Neural progenitor cell (in vitro differentiated cells): ENCODE measurements around the gene PDGFD. TPM values are rescaled to one million over a fixed set of nuclear protein-coding genes. Genes with fewer than 3 reads are reported as not detected.
A peak's percentile ranks its signal among the peaks of the same experiment; 100 is the strongest.

Source experiments
- DNase-seq: peaks from one replicate; pipeline ENCODE4 v3.0.0-alpha.2; 2016; ENCODE audit warnings: low spot score
- H2AFZ ChIP-seq: fragments of 200-600 bp; sonication (generic); replicated peaks from 2 replicates; pipeline ENCODE4 v1.6.1; 2016; ENCODE audit warnings: antibody characterized with exemption
- H3F3A ChIP-seq: fragments of 200-600 bp; sonication (generic); 2 replicates; pipeline ENCODE4 v1.6.1; 2016; ENCODE audit warnings: antibody characterized with exemption, low read depth
- H3K27ac ChIP-seq: fragments of 200-600 bp; sonication (generic); 2 replicates; pipeline ENCODE4 v1.5.1; 2016; ENCODE audit warnings: mild to moderate bottlenecking
- H3K27me3 ChIP-seq: fragments of 200-600 bp; sonication (generic); 2 replicates; pipeline ENCODE4 v1.6.1; 2016; ENCODE audit warnings: mild to moderate bottlenecking, moderate library complexity
- H3K36me3 ChIP-seq: fragments of 200-600 bp; sonication (generic); 2 replicates; pipeline ENCODE4 v1.5.1; 2016
- H3K4me1 ChIP-seq: fragments of 200-600 bp; sonication (generic); 2 replicates; pipeline ENCODE4 v1.6.1; 2016; ENCODE audit warnings: mixed run types
- H3K4me2 ChIP-seq: fragments of 200-600 bp; sonication (generic); 2 replicates; pipeline ENCODE4 v1.6.1; 2016
- H3K4me3 ChIP-seq: fragments of 200-600 bp; sonication (generic); 2 replicates; pipeline ENCODE4 v1.5.1; 2016
- H3K79me2 ChIP-seq: fragments of 200-600 bp; sonication (generic); 2 replicates; pipeline ENCODE4 v1.6.1; 2016; ENCODE audit warnings: low read depth
- H3K9ac ChIP-seq: fragments of 200-600 bp; sonication (generic); 2 replicates; pipeline ENCODE4 v1.6.1; 2016
- H3K9me3 ChIP-seq: fragments of 200-600 bp; sonication (generic); 2 replicates; pipeline ENCODE4 v1.5.1; 2016; ENCODE audit warnings: low read depth
- H4K20me1 ChIP-seq: fragments of 200-600 bp; sonication (generic); 2 replicates; pipeline ENCODE4 v1.6.1; 2016; ENCODE audit warnings: low read depth
- H3K27ac Mint-ChIP-seq: 3 replicates; pipeline ENCODE4 v1.8.0; 2021; ENCODE audit warnings: mixed read lengths
- H3K27me3 Mint-ChIP-seq: 2 replicates; pipeline ENCODE4 v1.8.0; 2022; ENCODE audit warnings: low read depth, mild to moderate bottlenecking, inconsistent platforms, moderate library complexity, mixed read lengths; ENCODE audit not compliant: insufficient read depth
- H3K36me3 Mint-ChIP-seq: 3 replicates; pipeline ENCODE4 v1.8.0; 2021; ENCODE audit warnings: mixed read lengths
- H3K4me1 Mint-ChIP-seq: 3 replicates; pipeline ENCODE4 v1.8.0; 2021; ENCODE audit warnings: mixed read lengths
- H3K4me3 Mint-ChIP-seq: 3 replicates; pipeline ENCODE4 v1.8.0; 2021; ENCODE audit warnings: mild to moderate bottlenecking, moderate library complexity, mixed read lengths
- H3K9me3 Mint-ChIP-seq: 3 replicates; pipeline ENCODE4 v1.8.0; 2020; ENCODE audit warnings: mixed read lengths
- EZH2 ChIP-seq: fragments of 200-600 bp; sonication (generic); IDR thresholded peaks from 2 replicates; pipeline ENCODE4 v1.6.1; 2017; ENCODE audit warnings: antibody characterized with exemption, mild to moderate bottlenecking, moderate library complexity
- EZH2phosphoT487 ChIP-seq: fragments of 200-600 bp; sonication (generic); IDR thresholded peaks from 2 replicates; pipeline ENCODE4 v1.6.1; 2017; ENCODE audit warnings: antibody characterized with exemption
- total RNA-seq: library from RNA; depleted of rRNA; stranded (reverse); fragments of >200 nt; gene quantifications from 2 replicates; pipeline ENCODE4 v1.2.3, GENCODE V29; 2015; ENCODE audit warnings: low replicate concordance
- TF ChIP-seq, protein P1 (sequence below): fragments of 200-600 bp; sonication (generic); IDR thresholded peaks from 2 replicates; pipeline ENCODE4 v1.5.1; 2017; ENCODE audit warnings: antibody characterized with exemption, mild to moderate bottlenecking

PDGFD gene
- total RNA-seq, 1 donor from 2014 or later: 3.7 TPM

- no peaks in the 10 kb centered on the region for H4K20me1 ChIP-seq
- H3K27me3 Mint-ChIP-seq: no peaks in the 10 kb centered on the region
- H3K9ac ChIP-seq: no peak overlapping the region
- H3K36me3 Mint-ChIP-seq: no peaks in the 10 kb centered on the region
- DNase-seq: no peak
- no peaks in the 10 kb centered on the region for H3K79me2 ChIP-seq
- H3K9me3 ChIP-seq: no peaks in the 10 kb centered on the region
- H3K9me3 Mint-ChIP-seq: no peaks in the 10 kb centered on the region
- no peaks in the 10 kb centered on the region for H3F3A ChIP-seq
- H3K4me3 Mint-ChIP-seq: no peak overlapping the region
- no peak overlapping the region for H3K27ac Mint-ChIP-seq
- no peak overlapping the region for H2AFZ ChIP-seq
- TF ChIP-seq EZH2: no peak
- TF ChIP-seq, protein P1, sequence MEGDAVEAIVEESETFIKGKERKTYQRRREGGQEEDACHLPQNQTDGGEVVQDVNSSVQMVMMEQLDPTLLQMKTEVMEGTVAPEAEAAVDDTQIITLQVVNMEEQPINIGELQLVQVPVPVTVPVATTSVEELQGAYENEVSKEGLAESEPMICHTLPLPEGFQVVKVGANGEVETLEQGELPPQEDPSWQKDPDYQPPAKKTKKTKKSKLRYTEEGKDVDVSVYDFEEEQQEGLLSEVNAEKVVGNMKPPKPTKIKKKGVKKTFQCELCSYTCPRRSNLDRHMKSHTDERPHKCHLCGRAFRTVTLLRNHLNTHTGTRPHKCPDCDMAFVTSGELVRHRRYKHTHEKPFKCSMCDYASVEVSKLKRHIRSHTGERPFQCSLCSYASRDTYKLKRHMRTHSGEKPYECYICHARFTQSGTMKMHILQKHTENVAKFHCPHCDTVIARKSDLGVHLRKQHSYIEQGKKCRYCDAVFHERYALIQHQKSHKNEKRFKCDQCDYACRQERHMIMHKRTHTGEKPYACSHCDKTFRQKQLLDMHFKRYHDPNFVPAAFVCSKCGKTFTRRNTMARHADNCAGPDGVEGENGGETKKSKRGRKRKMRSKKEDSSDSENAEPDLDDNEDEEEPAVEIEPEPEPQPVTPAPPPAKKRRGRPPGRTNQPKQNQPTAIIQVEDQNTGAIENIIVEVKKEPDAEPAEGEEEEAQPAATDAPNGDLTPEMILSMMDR: no peak
- TF ChIP-seq EZH2phosphoT487: no peak
- H3K4me3 ChIP-seq: no peak overlapping the region
- H3K4me1 ChIP-seq: no peaks in the 10 kb centered on the region
- no peaks in the 10 kb centered on the region for H3K36me3 ChIP-seq
- H3K27me3 ChIP-seq: no peaks in the 10 kb centered on the region
- H3K4me1 Mint-ChIP-seq: no peaks in the 10 kb centered on the region
- no peak overlapping the region for H3K4me2 ChIP-seq
- no peak overlapping the region for H3K27ac ChIP-seq
These were observed 19.6 kb upstream of the PDGFD start for GRCh38 chr11:104183593-104183992.

DNA sequence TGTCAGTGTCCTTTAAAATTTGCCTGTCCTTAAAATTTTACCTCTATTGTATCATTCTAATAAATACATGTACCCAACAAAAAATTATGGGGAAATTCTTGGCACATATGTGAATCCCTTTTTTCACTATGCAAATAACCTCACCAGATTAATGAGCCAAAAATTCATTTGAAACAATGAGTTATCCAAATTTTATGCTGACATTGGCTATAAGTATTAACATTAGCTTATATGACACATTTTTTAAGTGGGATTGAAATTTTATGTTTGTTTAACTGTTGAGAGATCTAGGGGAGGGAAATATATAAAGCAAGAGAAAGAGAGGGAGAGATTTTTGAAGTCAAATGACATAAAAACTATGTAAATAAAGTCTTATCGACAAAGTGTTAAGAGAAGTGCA, 11.8 kb upstream of the PDGFD start:
- Histone ChIP-seq H3K27ac (no peak overlapping the region), H3K9me3 (no peaks in the 10 kb centered on the region), H3K36me3 (no peaks in the 10 kb centered on the region), H2AFZ (no peak overlapping the region), H4K20me1 (no peaks in the 10 kb centered on the region), H3K9ac (no peak overlapping the region), H3K27me3 (no peaks in the 10 kb centered on the region), H3K79me2 (no peaks in the 10 kb centered on the region), H3K4me2 (no peak overlapping the region), H3K4me3 (no peak overlapping the region), H3K4me1 (no peaks in the 10 kb centered on the region), H3F3A (no peaks in the 10 kb centered on the region)
- TF ChIP-seq EZH2: no peak
- no peaks in the 10 kb centered on the region for H3K27me3 Mint-ChIP-seq
- H3K4me1 Mint-ChIP-seq: no peaks in the 10 kb centered on the region
- H3K4me3 Mint-ChIP-seq: no peak overlapping the region
- peaks cover 2% of the 10 kb centered on the region for H3K9me3 Mint-ChIP-seq
- no peaks in the 10 kb centered on the region for H3K36me3 Mint-ChIP-seq
- DNase-seq: no peak
- H3K27ac Mint-ChIP-seq: no peak overlapping the region

GRCh38 chr11:104169091-104169490, 5.1 kb upstream of the PDGFD start:
- H3K36me3 Mint-ChIP-seq: no peaks in the 10 kb centered on the region
- no peak overlapping the region for H3K4me3 Mint-ChIP-seq
- no peaks in the 10 kb centered on the region for H3K4me1 Mint-ChIP-seq

GRCh38 chr11:104165014-104165413, 1.1 kb upstream of the PDGFD start:
- Histone ChIP-seq H3F3A (peaks cover 27% of the 10 kb centered on the region), H3K9ac (no peak overlapping the region), H3K36me3 (no peaks in the 10 kb centered on the region), H3K27ac (no peak overlapping the region), H4K20me1 (no peaks in the 10 kb centered on the region), H3K4me2 (no peak overlapping the region), H3K4me1 (peaks cover 5% of the 10 kb centered on the region), H3K27me3 (no peaks in the 10 kb centered on the region), H3K4me3 (no peak overlapping the region), H3K9me3 (no peaks in the 10 kb centered on the region), H3K79me2 (no peaks in the 10 kb centered on the region), H2AFZ (peak overlapping the region; percentile 84)
- H3K27me3 Mint-ChIP-seq: peaks cover 3% of the 10 kb centered on the region
- DNase-seq: peak; percentile 2
- no peak for TF ChIP-seq EZH2phosphoT487
- TF ChIP-seq, protein P1: no peak
- no peak for TF ChIP-seq EZH2
- no peak overlapping the region for H3K27ac Mint-ChIP-seq
- no peaks in the 10 kb centered on the region for H3K36me3 Mint-ChIP-seq
- no peaks in the 10 kb centered on the region for H3K9me3 Mint-ChIP-seq
- H3K4me1 Mint-ChIP-seq: peaks cover 2% of the 10 kb centered on the region
- peak overlapping the region; percentile 52 for H3K4me3 Mint-ChIP-seq

More at GRCh38 chr11:104169091-104169490, 5.1 kb upstream of the PDGFD start:
- H3K27me3 ChIP-seq: no peaks in the 10 kb centered on the region
- peaks cover 2% of the 10 kb centered on the region for H3K9me3 Mint-ChIP-seq
- no peak for DNase-seq
- no peaks in the 10 kb centered on the region for H3K9me3 ChIP-seq
- no peak overlapping the region for H2AFZ ChIP-seq
- no peaks in the 10 kb centered on the region for H4K20me1 ChIP-seq
- no peak overlapping the region for H3K4me3 ChIP-seq
- no peak overlapping the region for H3K9ac ChIP-seq
- H3K36me3 ChIP-seq: no peaks in the 10 kb centered on the region
- H3K27ac Mint-ChIP-seq: no peak overlapping the region
- H3K79me2 ChIP-seq: no peaks in the 10 kb centered on the region
- H3K27me3 Mint-ChIP-seq: peaks cover 3% of the 10 kb centered on the region
- TF ChIP-seq, protein P1: no peak
- TF ChIP-seq EZH2 (no peak), EZH2phosphoT487 (no peak)
- H3F3A ChIP-seq: peaks cover 14% of the 10 kb centered on the region
- H3K4me1 ChIP-seq: no peaks in the 10 kb centered on the region
- no peak overlapping the region for H3K27ac ChIP-seq
- no peak overlapping the region for H3K4me2 ChIP-seq
